Stimulated activated naive CD8-positive, alpha-beta T cell treated with anti-CD3 and anti-CD28 coated beads, Interleukin-15, Interleukin-2, amounts not matched to agents 100 ng/mL and 50 ng/mL, for 24 hours (primary cell): ENCODE results near the gene RASL12.
"Not testable (repeated sequence)": the region's sequence is repeated elsewhere in the genome, so short reads cannot be mapped to it uniquely, and the experiment has no call there.

Experiments used
- H3K27ac Mint-ChIP-seq: one replicate; pipeline ENCODE4 v1.8.0; 2021; ENCODE audit warnings: mild to moderate bottlenecking, mixed read lengths
- H3K27me3 Mint-ChIP-seq: one replicate; pipeline ENCODE4 v1.8.0; 2021; ENCODE audit warnings: mixed read lengths
- H3K36me3 Mint-ChIP-seq: one replicate; pipeline ENCODE4 v1.8.0; 2021; ENCODE audit warnings: low read depth, mixed read lengths
- H3K4me1 Mint-ChIP-seq: one replicate; pipeline ENCODE4 v1.8.0; 2021; ENCODE audit warnings: low read depth, mixed read lengths
- H3K4me3 Mint-ChIP-seq: one replicate; pipeline ENCODE4 v1.8.0; 2021; ENCODE audit warnings: mild to moderate bottlenecking, mixed read lengths
- H3K9me3 Mint-ChIP-seq: one replicate; pipeline ENCODE4 v1.8.0; 2021; ENCODE audit warnings: mixed read lengths

Gene RASL12

GRCh38 chr15:65096481-65097385, 28.9 kb upstream of the RASL12 start:
- H3K27ac Mint-ChIP-seq, result no peak overlapping the region
- no peak overlapping the region for H3K4me3 Mint-ChIP-seq
- no peaks in the 10 kb centered on the region for H3K27me3 Mint-ChIP-seq
- H3K9me3 Mint-ChIP-seq, result no peaks in the 10 kb centered on the region
- peaks cover 37% of the 10 kb centered on the region for H3K36me3 Mint-ChIP-seq
- H3K4me1 Mint-ChIP-seq, result no peaks in the 10 kb centered on the region

GRCh38 chr15:65095747-65096104, 27.9 kb upstream of the RASL12 start:
- no peak overlapping the region for H3K27ac Mint-ChIP-seq
- H3K4me1 Mint-ChIP-seq, result no peaks in the 10 kb centered on the region
- no peaks in the 10 kb centered on the region for H3K27me3 Mint-ChIP-seq
- no peaks in the 10 kb centered on the region for H3K9me3 Mint-ChIP-seq
- peaks cover 28% of the 10 kb centered on the region for H3K36me3 Mint-ChIP-seq
- H3K4me3 Mint-ChIP-seq, result no peak overlapping the region

DNA sequence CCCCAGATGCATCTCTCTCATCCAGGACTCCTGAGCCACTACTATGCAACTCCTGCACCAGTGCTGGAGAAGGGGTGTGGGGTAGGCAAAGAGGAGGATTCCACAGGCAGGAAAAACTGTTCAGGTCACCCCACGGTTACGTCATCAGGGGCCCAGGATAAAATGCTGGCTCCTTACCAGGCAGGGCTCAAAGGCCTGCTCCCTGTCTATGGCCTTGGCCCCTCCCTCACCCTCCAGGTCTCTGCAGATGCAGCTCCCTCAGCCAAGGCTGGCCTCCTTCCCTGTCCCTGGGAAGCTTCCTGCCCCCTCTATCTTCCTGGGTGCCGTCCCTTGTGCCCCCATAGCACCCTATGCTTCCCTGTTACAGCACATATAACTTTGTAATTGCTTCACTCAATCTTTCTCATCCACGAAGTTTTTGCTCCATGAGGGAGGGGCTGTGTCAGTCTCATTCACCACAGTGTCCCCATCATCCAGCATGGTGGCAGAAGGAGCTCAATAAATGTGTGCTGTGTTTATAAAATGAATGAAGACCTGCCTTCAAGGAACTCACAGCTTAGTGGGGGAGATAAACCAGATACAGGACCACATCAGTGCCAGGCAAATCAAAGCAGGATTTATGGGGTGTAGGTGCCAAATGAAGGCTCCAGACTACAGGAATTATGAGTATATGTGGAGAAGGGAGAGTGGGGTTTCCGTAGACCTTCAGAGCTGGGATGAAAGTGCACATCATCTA, 27.4 kb upstream of the RASL12 start:
- Mint-ChIP-seq H3K9me3 (no peaks in the 10 kb centered on the region), H3K27ac (no peak overlapping the region), H3K4me3 (no peak overlapping the region)

DNA sequence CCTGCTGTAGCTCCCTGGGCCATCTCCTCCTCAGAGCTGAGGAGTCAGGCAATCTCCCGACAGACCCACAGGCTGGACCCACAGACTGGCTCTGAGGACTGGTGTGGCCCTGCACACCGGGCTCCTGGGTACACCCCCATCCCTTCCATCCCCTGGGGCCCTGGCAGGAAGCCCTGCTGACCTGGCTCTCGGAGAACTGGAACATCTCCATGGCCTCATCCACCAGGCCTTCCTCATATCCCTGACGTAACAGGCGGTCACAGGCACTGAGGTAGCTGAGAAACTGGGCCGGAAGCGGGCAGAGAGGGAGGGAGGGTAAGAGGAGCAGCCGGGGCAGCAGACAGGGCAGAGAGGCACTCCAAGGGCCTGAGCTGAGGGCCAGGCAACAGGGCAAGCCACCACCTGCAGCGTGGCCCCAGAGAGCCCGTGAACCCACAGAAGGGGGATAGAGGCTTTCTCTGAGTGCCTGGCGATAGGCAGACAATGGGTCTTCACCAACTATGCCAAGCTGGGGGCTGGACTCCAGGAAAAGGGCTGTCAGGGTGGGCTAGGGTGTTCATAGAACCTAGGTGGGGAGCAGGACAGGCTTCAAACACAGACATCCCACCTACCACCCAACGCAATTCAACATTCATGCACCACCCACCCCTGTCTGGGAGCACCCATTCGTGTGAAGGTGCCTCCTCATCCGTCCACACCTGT, 26.7 kb upstream of the RASL12 start:
- Mint-ChIP-seq H3K9me3 (no peaks in the 10 kb centered on the region), H3K36me3 (peaks cover 22% of the 10 kb centered on the region), H3K27me3 (no peaks in the 10 kb centered on the region), H3K27ac (no peak overlapping the region), H3K4me3 (no peak overlapping the region), H3K4me1 (no peaks in the 10 kb centered on the region)

More for the DNA sequence above, 27.4 kb upstream of the RASL12 start:
- H3K4me1 Mint-ChIP-seq, result no peaks in the 10 kb centered on the region
- peaks cover 23% of the 10 kb centered on the region for H3K36me3 Mint-ChIP-seq
- H3K27me3 Mint-ChIP-seq, result no peaks in the 10 kb centered on the region

DNA sequence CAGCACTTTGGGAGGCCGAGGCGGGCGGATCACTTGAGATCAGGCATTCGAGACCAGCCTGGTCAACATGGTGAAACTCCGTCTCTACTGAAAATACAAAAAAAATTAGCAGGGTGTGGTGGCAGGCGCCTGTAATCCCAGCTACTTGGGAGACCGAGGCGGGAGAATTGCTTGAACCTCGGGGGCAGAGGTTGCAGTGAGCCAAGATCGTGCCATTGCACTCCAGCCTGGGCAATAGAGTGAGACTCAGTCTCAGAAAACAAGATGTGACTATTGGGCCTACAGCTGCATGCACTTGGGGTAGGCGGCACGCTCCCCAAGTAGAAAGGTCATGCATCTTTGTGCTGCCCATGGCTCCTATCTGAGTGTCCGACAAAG, 26.0 kb upstream of the RASL12 start:
- not testable (repeated sequence) for H3K27ac Mint-ChIP-seq, H3K4me3 Mint-ChIP-seq, H3K27me3 Mint-ChIP-seq, H3K9me3 Mint-ChIP-seq, H3K4me1 Mint-ChIP-seq
- peaks cover 19% of the 10 kb centered on the region for H3K36me3 Mint-ChIP-seq

- H3K36me3 Mint-ChIP-seq, result peaks cover 13% of the 10 kb centered on the region
- H3K27ac Mint-ChIP-seq, result no peak overlapping the region
- H3K4me3 Mint-ChIP-seq, result no peak overlapping the region
- no peaks in the 10 kb centered on the region for H3K27me3 Mint-ChIP-seq
- H3K9me3 Mint-ChIP-seq, result no peaks in the 10 kb centered on the region
- no peaks in the 10 kb centered on the region for H3K4me1 Mint-ChIP-seq
Observed at GRCh38 chr15:65092911-65093792, 25.4 kb upstream of the RASL12 start.

DNA sequence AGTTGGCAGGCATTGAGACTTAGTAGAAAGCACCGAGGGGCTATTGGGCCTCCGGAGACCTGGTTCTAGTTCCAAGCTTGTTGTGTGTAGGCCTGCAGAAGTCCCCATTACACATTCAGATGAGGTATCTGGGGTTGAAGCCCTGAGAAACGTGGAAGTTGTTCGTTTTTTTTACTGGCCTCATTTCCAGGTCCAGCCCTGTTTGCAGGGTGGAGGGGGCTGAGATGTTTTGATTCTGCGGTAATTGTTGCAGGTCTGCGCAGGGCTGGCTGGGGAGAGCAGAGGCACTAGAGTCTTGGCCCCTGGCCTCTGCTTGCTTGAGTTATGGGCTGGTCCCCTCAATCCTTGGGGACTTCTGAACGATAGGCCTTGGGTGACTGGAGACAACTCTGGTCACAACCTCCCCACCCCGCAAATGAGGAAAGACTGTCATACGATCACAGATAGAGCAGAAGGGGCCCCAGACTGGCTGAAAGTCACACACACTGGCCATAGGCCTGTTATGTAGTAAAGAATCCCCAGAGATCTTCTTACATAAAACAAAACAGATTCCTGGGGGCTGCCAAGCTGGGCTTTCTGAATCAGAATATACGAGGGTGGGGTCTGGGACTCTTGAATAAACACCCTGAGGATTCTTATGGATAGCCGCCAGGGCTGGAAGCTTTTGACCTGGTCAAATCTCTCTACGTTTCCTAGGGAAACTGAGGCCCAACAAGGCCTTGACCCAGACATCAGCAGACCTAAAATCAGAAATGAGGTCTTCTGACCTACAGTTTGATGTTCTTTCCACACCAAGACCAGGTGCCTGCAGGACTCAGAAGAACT, 24.4 kb upstream of the RASL12 start:
- Mint-ChIP-seq H3K4me3 (no peak overlapping the region), H3K36me3 (peaks cover 6% of the 10 kb centered on the region), H3K9me3 (no peaks in the 10 kb centered on the region), H3K27me3 (no peaks in the 10 kb centered on the region), H3K4me1 (no peaks in the 10 kb centered on the region), H3K27ac (no peak overlapping the region)

- Mint-ChIP-seq H3K4me1 (no peaks in the 10 kb centered on the region), H3K9me3 (no peaks in the 10 kb centered on the region), H3K27me3 (no peaks in the 10 kb centered on the region), H3K27ac (no peak overlapping the region), H3K4me3 (no peak overlapping the region), H3K36me3 (no peaks in the 10 kb centered on the region)
Observed at GRCh38 chr15:65089206-65089824, 21.5 kb upstream of the RASL12 start.

GRCh38 chr15:65088643-65089021, 20.8 kb upstream of the RASL12 start:
- Mint-ChIP-seq H3K4me3 (no peak overlapping the region), H3K27ac (no peak overlapping the region), H3K9me3 (no peaks in the 10 kb centered on the region), H3K27me3 (no peaks in the 10 kb centered on the region), H3K4me1 (no peaks in the 10 kb centered on the region), H3K36me3 (no peaks in the 10 kb centered on the region)

DNA sequence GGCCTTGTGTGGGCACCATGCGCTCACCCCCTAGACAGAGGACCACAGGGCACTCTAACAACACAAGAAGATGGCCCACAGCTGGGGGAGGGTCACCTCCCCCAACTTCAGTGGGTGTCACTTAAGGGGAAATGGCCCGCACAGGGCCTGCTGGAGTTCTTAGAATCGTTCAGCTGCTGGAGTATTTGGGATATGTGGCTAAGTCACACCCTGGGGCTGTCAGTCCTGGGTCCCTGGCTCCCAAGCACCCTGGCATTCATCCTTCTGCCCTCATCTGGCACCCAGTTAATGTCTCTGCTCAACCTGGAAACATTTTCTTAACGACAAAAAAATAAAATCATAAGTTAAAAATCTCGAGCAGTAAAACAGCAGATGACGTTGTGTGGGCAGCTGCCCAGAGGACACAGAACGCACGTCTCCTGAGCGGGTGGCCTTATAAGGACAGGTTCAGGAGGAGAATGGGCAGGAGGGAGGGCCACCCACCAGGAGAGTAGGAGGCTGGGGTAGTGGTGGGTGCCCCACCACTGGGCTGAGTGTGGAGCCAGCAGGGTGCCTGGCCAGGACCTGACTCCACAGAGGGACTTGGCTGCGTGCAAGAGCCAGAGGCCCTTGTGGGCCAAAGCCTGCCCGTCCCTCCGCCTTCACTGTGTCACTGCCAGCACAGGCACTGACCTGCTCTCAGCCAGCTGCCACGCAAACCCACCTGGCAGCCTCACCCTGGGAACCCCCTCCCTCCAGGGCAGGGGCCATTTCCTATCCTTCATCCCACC, 20.3 kb upstream of the RASL12 start:
- Mint-ChIP-seq H3K36me3 (no peaks in the 10 kb centered on the region), H3K27me3 (no peaks in the 10 kb centered on the region), H3K27ac (no peak overlapping the region), H3K4me1 (no peaks in the 10 kb centered on the region), H3K4me3 (no peak overlapping the region), H3K9me3 (no peaks in the 10 kb centered on the region)

- no peak overlapping the region for H3K27ac Mint-ChIP-seq
- H3K4me1 Mint-ChIP-seq, result peaks cover 6% of the 10 kb centered on the region
- no peak overlapping the region for H3K4me3 Mint-ChIP-seq
- H3K36me3 Mint-ChIP-seq, result no peaks in the 10 kb centered on the region
- H3K27me3 Mint-ChIP-seq, result no peaks in the 10 kb centered on the region
- no peaks in the 10 kb centered on the region for H3K9me3 Mint-ChIP-seq
Observed at GRCh38 chr15:65087411-65087810, 19.6 kb upstream of the RASL12 start.

DNA sequence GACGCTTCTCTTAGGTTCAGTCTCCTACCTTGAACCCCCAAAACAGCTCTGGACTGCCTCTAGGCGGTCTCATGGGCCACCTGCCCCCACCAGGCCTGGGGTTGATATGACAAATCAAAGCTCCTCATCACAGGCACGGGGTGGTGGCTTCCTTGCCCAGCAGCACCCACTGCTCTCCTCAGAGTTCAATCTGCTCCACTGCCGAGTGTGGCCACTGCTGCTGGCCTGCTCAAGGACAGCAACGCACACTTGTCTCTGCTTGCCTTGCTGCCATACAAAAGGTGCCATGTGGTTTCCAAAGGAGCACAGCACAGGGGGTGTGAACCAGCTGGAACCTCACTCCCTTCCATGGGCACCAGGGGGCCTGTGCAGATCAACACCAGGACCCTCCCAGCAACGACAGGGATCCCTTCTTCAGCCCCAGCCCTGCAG, 18.9 kb upstream of the RASL12 start:
- H3K4me3 Mint-ChIP-seq, result no peak overlapping the region
- H3K27ac Mint-ChIP-seq, result no peak overlapping the region
- no peaks in the 10 kb centered on the region for H3K36me3 Mint-ChIP-seq
- H3K9me3 Mint-ChIP-seq, result no peaks in the 10 kb centered on the region
- no peaks in the 10 kb centered on the region for H3K27me3 Mint-ChIP-seq
- H3K4me1 Mint-ChIP-seq, result peaks cover 13% of the 10 kb centered on the region
